CD14-positive monocyte (primary cell): ENCODE measurements around the gene ADCY2. TPM values are rescaled to one million over a fixed set of nuclear protein-coding genes. Genes with fewer than 3 reads are reported as not detected.

ENCODE experiments used
- DNase-seq, 3 donors: peaks; one replicate each; pipeline ENCODE4 v3.0.0-alpha.2; 2011 to 2022
- H2AFZ ChIP-seq: 2 replicates; pipeline ENCODE4 v1.6.0; 2012; ENCODE audit warnings: mild to moderate bottlenecking, low read depth, low read length, inconsistent platforms; ENCODE audit not compliant: insufficient read depth, poor library complexity, severe bottlenecking
- H3K27ac ChIP-seq, 2 donors: 1 replicate in 1 of 2; 2 replicates in 1 of 2; pipeline ENCODE4 v1.5.1; 2012 to 2013; ENCODE audit warnings: low read length in 2 of 2, control low read depth in 1 of 2, inconsistent platforms in 1 of 2, low read depth in 1 of 2, mild to moderate bottlenecking in 1 of 2
- H3K27me3 ChIP-seq, 2 donors: one replicate each; pipeline versions ENCODE4 v1.6.0 to v1.6.1; 2011 to 2013; ENCODE audit warnings: low read length in 2 of 2; ENCODE audit not compliant: control insufficient read depth in 2 of 2, insufficient read depth in 2 of 2
- H3K36me3 ChIP-seq, 2 donors: replicated peaks in 1 of 2; 1 replicate in 1 of 2; 2 replicates in 1 of 2; pipeline versions ENCODE4 v1.5.1 to v1.6.1; 2012 to 2013; ENCODE audit warnings: low read length in 2 of 2, control low read depth in 1 of 2, inconsistent platforms in 1 of 2, mild to moderate bottlenecking in 1 of 2; ENCODE audit not compliant: insufficient read depth in 2 of 2, control insufficient read depth in 1 of 2
- H3K4me1 ChIP-seq, 2 donors: 1 replicate in 1 of 2; 2 replicates in 1 of 2; pipeline versions ENCODE4 v1.5.1 to v1.6.1; 2012 to 2013; ENCODE audit warnings: low read length in 2 of 2, control low read depth in 1 of 2, inconsistent platforms in 1 of 2, mild to moderate bottlenecking in 1 of 2, moderate library complexity in 1 of 2; ENCODE audit not compliant: insufficient read depth in 2 of 2, control insufficient read depth in 1 of 2
- H3K4me2 ChIP-seq: replicated peaks from 2 replicates; pipeline ENCODE3; 2012; ENCODE audit warnings: low read length, moderate library complexity, mild to moderate bottlenecking; ENCODE audit not compliant: poor library complexity, severe bottlenecking; ENCODE audit errors: extremely low read depth
- H3K4me3 ChIP-seq, 3 experiments: fragments of 200-600 bp in 1 of 3; sonication (generic) in 1 of 3; replicated peaks in 1 of 3; 1 replicate in 2 of 3; 2 replicates in 1 of 3; pipeline ENCODE4 v1.5.1; 2011 to 2013; ENCODE audit warnings: low read length in 3 of 3, mild to moderate bottlenecking in 3 of 3, control low read depth in 2 of 3, low read depth in 2 of 3, inconsistent platforms in 1 of 3, moderate library complexity in 1 of 3
- H3K79me2 ChIP-seq: 2 replicates; pipeline ENCODE4 v1.6.0; 2012; ENCODE audit warnings: mild to moderate bottlenecking, control low read depth, inconsistent platforms, low read length, moderate library complexity; ENCODE audit not compliant: insufficient read depth
- H3K9ac ChIP-seq: 2 replicates; pipeline ENCODE4 v1.6.0; 2017; ENCODE audit warnings: low read length, mild to moderate bottlenecking; ENCODE audit not compliant: insufficient read depth, poor library complexity, severe bottlenecking
- H3K9me3 ChIP-seq, 2 donors: replicated peaks in 1 of 2; 1 replicate in 1 of 2; 2 replicates in 1 of 2; pipeline versions ENCODE4 v1.5.1 to v1.6.1; 2012 to 2013; ENCODE audit warnings: low read length in 2 of 2, control low read depth in 1 of 2; ENCODE audit not compliant: control insufficient read depth in 1 of 2, insufficient read depth in 1 of 2
- H4K20me1 ChIP-seq: 2 replicates; pipeline ENCODE4 v1.6.0; 2012; ENCODE audit warnings: mild to moderate bottlenecking, low read length, control low read depth, moderate library complexity; ENCODE audit not compliant: insufficient read depth
- H3K27ac Mint-ChIP-seq, 7 donors: one replicate each; pipeline ENCODE4 v1.8.0; 2020; ENCODE audit warnings: mild to moderate bottlenecking in 7 of 7, mixed read lengths in 7 of 7, moderate library complexity in 6 of 7, inconsistent platforms in 2 of 7
- H3K27me3 Mint-ChIP-seq, 3 donors: one replicate each; pipeline ENCODE4 v1.8.0; 2021 to 2022; ENCODE audit warnings: low read depth in 3 of 3, mild to moderate bottlenecking in 3 of 3, mixed read lengths in 3 of 3, moderate library complexity in 3 of 3, inconsistent platforms in 1 of 3
- H3K36me3 Mint-ChIP-seq, 2 donors: one replicate each; pipeline ENCODE4 v1.8.0; 2020; ENCODE audit warnings: mixed read lengths in 2 of 2, inconsistent platforms in 1 of 2, mild to moderate bottlenecking in 1 of 2
- H3K4me1 Mint-ChIP-seq: one replicate; pipeline ENCODE4 v1.8.0; 2020; ENCODE audit warnings: mild to moderate bottlenecking, mixed read lengths
- H3K4me3 Mint-ChIP-seq, 2 donors: one replicate each; pipeline ENCODE4 v1.8.0; 2020; ENCODE audit warnings: mild to moderate bottlenecking in 2 of 2, mixed read lengths in 2 of 2, moderate library complexity in 1 of 2
- H3K9me3 Mint-ChIP-seq, 7 donors: one replicate each; pipeline ENCODE4 v1.8.0; 2020 to 2022; ENCODE audit warnings: mixed read lengths in 7 of 7, mild to moderate bottlenecking in 6 of 7, moderate library complexity in 6 of 7, inconsistent platforms in 2 of 7
- WGBS: methylation state at CpG from one replicate; pipeline ENCODE4 v1.1.5; 2013; ENCODE audit warnings: missing lambda C conversion rate; ENCODE audit not compliant: insufficient coverage; 5-methylcytosine and 5-hydroxymethylcytosine counted together
- intact Hi-C, 2 donors: fragments of 100-400 bp; cut with micrococcal nuclease; formaldehyde crosslinking; loops; one replicate each; pipeline versions ENCODE4 v1.15.0 to v1.15.1; 2023
- polyA plus RNA-seq, 3 donors: library from polyadenylated mRNA; depleted of rRNA in 1 of 3; unstranded in 2 of 3; stranded (reverse) in 1 of 3; fragments of 300-500 nt in 2 of 3; fragments of >200 nt in 1 of 3; fragmentation: Illumina TruSeq in 2 of 3; gene quantifications; 1 replicate in 2 of 3; 2 replicates in 1 of 3; pipeline ENCODE4 v1.2.3, GENCODE V29; 2012 to 2021
- TF ChIP-seq, protein P1 (sequence below): fragments of 200-600 bp; IDR thresholded peaks from one replicate; pipeline ENCODE4 v1.8.0; 2022; ENCODE audit warnings: antibody characterized with exemption, mild to moderate bottlenecking

Gene ADCY2
- polyA plus RNA-seq, 3 donors, result not detected

GRCh38 chr5:7837403-7837802 is 441.5 kb downstream of the ADCY2 start:
- Mint-ChIP-seq H3K9me3 (peaks cover 0 to 7% (median 3%) of the 10 kb centered on the region in 7 donors), H3K27me3 (peaks cover 0 to 10% (median 4%) of the 10 kb centered on the region in 3 donors), H3K27ac (no peak overlapping the region), H3K4me3 (no peak overlapping the region), H3K36me3 (no peaks in the 10 kb centered on the region), H3K4me1 (no peaks in the 10 kb centered on the region)
- WGBS, result no CpG with 5 or more reads among the region's 3 CpGs
- H4K20me1 ChIP-seq, result no peaks in the 10 kb centered on the region
- H3K27me3 ChIP-seq, result no peaks in the 10 kb centered on the region
- no peaks in the 10 kb centered on the region for H3K4me1 ChIP-seq
- no peak overlapping the region for H3K4me2 ChIP-seq
- H3K27ac ChIP-seq, result no peak overlapping the region
- intact Hi-C loops, result no loop called here
- H3K9ac ChIP-seq, result no peak overlapping the region
- TF ChIP-seq, protein P1, sequence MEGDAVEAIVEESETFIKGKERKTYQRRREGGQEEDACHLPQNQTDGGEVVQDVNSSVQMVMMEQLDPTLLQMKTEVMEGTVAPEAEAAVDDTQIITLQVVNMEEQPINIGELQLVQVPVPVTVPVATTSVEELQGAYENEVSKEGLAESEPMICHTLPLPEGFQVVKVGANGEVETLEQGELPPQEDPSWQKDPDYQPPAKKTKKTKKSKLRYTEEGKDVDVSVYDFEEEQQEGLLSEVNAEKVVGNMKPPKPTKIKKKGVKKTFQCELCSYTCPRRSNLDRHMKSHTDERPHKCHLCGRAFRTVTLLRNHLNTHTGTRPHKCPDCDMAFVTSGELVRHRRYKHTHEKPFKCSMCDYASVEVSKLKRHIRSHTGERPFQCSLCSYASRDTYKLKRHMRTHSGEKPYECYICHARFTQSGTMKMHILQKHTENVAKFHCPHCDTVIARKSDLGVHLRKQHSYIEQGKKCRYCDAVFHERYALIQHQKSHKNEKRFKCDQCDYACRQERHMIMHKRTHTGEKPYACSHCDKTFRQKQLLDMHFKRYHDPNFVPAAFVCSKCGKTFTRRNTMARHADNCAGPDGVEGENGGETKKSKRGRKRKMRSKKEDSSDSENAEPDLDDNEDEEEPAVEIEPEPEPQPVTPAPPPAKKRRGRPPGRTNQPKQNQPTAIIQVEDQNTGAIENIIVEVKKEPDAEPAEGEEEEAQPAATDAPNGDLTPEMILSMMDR, result no peak
- DNase-seq, result no peak
- H3K4me3 ChIP-seq, result no peak overlapping the region
- no peak overlapping the region for H2AFZ ChIP-seq
- H3K9me3 ChIP-seq, result no peaks in the 10 kb centered on the region
- H3K36me3 ChIP-seq, result no peaks in the 10 kb centered on the region
- no peaks in the 10 kb centered on the region for H3K79me2 ChIP-seq

DNA sequence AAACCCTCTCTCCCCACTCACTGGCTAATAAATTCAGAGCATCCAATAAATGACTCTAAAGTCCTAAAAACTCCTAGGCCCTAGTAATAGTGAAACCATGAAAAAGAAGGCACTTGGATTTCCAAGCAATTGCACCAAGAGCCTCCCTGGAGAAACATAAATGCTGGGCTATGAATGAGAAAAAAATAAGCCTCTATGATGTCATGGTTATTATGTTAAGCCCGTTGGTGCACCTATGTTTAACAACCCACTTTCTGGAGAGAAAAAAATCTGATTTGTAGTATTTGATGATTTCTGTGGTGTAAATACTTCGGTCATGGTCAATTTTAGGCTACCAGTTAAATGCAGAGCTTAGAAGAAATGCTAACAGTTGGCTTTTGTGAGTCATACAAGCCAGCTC is 446.6 kb downstream of the ADCY2 start:
- intact Hi-C loops, result no loop called here
- no peaks in the 10 kb centered on the region for H3K4me1 ChIP-seq
- WGBS, result no CpG with 5 or more reads among the region's 2 CpGs
- H3K36me3 ChIP-seq, result no peaks in the 10 kb centered on the region
- no peak overlapping the region for H3K27ac ChIP-seq
- no peak overlapping the region for H3K4me3 ChIP-seq
- no peak overlapping the region for H3K4me2 ChIP-seq
- H4K20me1 ChIP-seq, result no peaks in the 10 kb centered on the region
- no peaks in the 10 kb centered on the region for H3K79me2 ChIP-seq
- H3K27me3 ChIP-seq, result peaks cover 7 to 18% of the 10 kb centered on the region in 2 donors
- no peak overlapping the region for H3K9ac ChIP-seq
- no peak overlapping the region for H3K27ac Mint-ChIP-seq
- H2AFZ ChIP-seq, result no peak overlapping the region
- peaks cover 1% of the 10 kb centered on the region for H3K4me1 Mint-ChIP-seq
- peaks cover 0 to 10% (median 3%) of the 10 kb centered on the region in 7 donors for H3K9me3 Mint-ChIP-seq
- no peak for DNase-seq
- H3K36me3 Mint-ChIP-seq, result no peaks in the 10 kb centered on the region
- H3K4me3 Mint-ChIP-seq, result no peak overlapping the region
- TF ChIP-seq, protein P1, result no peak
- peaks cover 6 to 31% (median 20%) of the 10 kb centered on the region in 3 donors for H3K27me3 Mint-ChIP-seq
- no peaks in the 10 kb centered on the region for H3K9me3 ChIP-seq
